NCI-H526 (cell line): Measurements from ENCODE around the gene ZBTB47.

Experiments
- DNase-seq, 2 experiments: peaks; one replicate each; lab custom pipeline; 2025; lab: John Stamatoyannopoulos, UW

ZBTB47 gene

GRCh38 chr3:42665050-42665878 is 11.8 kb downstream of the ZBTB47 start:
- DNase-seq, result no peak

GRCh38 chr3:42666022-42666421 is 12.5 kb downstream of the ZBTB47 start:
- DNase-seq, result no peak

GRCh38 chr3:42666577-42666998 is 13.1 kb downstream of the ZBTB47 start:
- DNase-seq, result no peak

- DNase-seq, result no peak
Observed at GRCh38 chr3:42667096-42667522, 13.6 kb downstream of the ZBTB47 start.

- no peak for DNase-seq
Observed at GRCh38 chr3:42667523-42668412, 14.3 kb downstream of the ZBTB47 start.

- DNase-seq, result no peak
Observed at GRCh38 chr3:42668413-42668760, 14.9 kb downstream of the ZBTB47 start.

GRCh38 chr3:42668793-42669217 is 15.3 kb downstream of the ZBTB47 start:
- DNase-seq, result no peak

GRCh38 chr3:42670051-42670576 is 16.6 kb downstream of the ZBTB47 start:
- no peak for DNase-seq

GRCh38 chr3:42670670-42671069 is 17.2 kb downstream of the ZBTB47 start:
- peak in 1 of 2 experiments; percentile 13 for DNase-seq

GRCh38 chr3:42672515-42672914 is 19.0 kb downstream of the ZBTB47 start:
- DNase-seq, result no peak

- no peak for DNase-seq
Observed at GRCh38 chr3:42673082-42673481, 19.6 kb downstream of the ZBTB47 start.

- DNase-seq, result no peak
Observed at GRCh38 chr3:42674146-42674545, 20.6 kb downstream of the ZBTB47 start.

- DNase-seq, result no peak
Observed at GRCh38 chr3:42675909-42676308, 22.4 kb downstream of the ZBTB47 start.

GRCh38 chr3:42678447-42678846 is 24.9 kb downstream of the ZBTB47 start:
- no peak for DNase-seq

GRCh38 chr3:42680271-42680670 is 26.8 kb downstream of the ZBTB47 start:
- no peak for DNase-seq

GRCh38 chr3:42680806-42681205 is 27.3 kb downstream of the ZBTB47 start:
- no peak for DNase-seq

- no peak for DNase-seq
Observed at GRCh38 chr3:42681361-42682038, 28.0 kb downstream of the ZBTB47 start.

- DNase-seq, result no peak
Observed at GRCh38 chr3:42682301-42683070, 29.0 kb downstream of the ZBTB47 start.

- no peak for DNase-seq
Observed at GRCh38 chr3:42683875-42684598, 30.5 kb downstream of the ZBTB47 start.

- DNase-seq, result no peak
Observed at GRCh38 chr3:42684632-42685362, 31.3 kb downstream of the ZBTB47 start.
